ENCODE data around the gene ADCY9. TPM values are rescaled to one million over a fixed set of nuclear protein-coding genes. Genes with fewer than 3 reads are reported as not detected.

ADCY9 gene
- total and polyA plus RNA-seq, 2 experiments from 2014 or later: 2.2 to 18.3 TPM

GRCh38 chr16:4017807-4018206, 98.4 kb downstream of the ADCY9 start:
- ATAC-seq (no peak), DNase-seq (ENCODE audit: low spot score) (no peak)
- H3K9me3 Mint-ChIP-seq: no peaks in the 10 kb centered on the region
- no peaks in the 10 kb centered on the region for H3K79me2 ChIP-seq (replicated peaks; ENCODE audit: insufficient read depth)
- H3K4me1 ChIP-seq (ENCODE audit: insufficient read depth): peaks cover 26% of the 10 kb centered on the region
- H3K27me3 ChIP-seq (ENCODE audit: insufficient read depth): no peaks in the 10 kb centered on the region
- no peaks in the 10 kb centered on the region for H3F3A ChIP-seq (replicated peaks; ENCODE audit: low read depth)
- H3K4me3 Mint-ChIP-seq: no peak overlapping the region
- peaks cover 17% of the 10 kb centered on the region for H3K4me1 Mint-ChIP-seq
- no peak overlapping the region for H2AFZ ChIP-seq
- TF ChIP-seq ETS1 (IDR thresholded peaks at IDR 0.05) (no peak), ZNF114 (CRISPR knock-in tag; IDR thresholded peaks at IDR 0.05) (no peak), ZNF462 (CRISPR knock-in tag; IDR thresholded peaks at IDR 0.05) (no peak)
- peaks cover 10% of the 10 kb centered on the region for H3K27me3 Mint-ChIP-seq (ENCODE audit: insufficient read depth, low read depth, poor library complexity)
- no peaks in the 10 kb centered on the region for H4K20me1 ChIP-seq (replicated peaks; ENCODE audit: insufficient read depth)
- no peak overlapping the region for H3K27ac Mint-ChIP-seq
- H3K4me2 ChIP-seq: no peak overlapping the region
- H3K36me3 ChIP-seq (ENCODE audit: insufficient read depth): no peaks in the 10 kb centered on the region
- no peaks in the 10 kb centered on the region for H3K9me2 ChIP-seq (ENCODE audit: insufficient read depth)
- no peak overlapping the region for H3K27ac ChIP-seq (ENCODE audit: low read depth)
- H3K36me3 Mint-ChIP-seq (ENCODE audit: low read depth): no peaks in the 10 kb centered on the region
- H3K4me3 ChIP-seq: no peak overlapping the region

DNA sequence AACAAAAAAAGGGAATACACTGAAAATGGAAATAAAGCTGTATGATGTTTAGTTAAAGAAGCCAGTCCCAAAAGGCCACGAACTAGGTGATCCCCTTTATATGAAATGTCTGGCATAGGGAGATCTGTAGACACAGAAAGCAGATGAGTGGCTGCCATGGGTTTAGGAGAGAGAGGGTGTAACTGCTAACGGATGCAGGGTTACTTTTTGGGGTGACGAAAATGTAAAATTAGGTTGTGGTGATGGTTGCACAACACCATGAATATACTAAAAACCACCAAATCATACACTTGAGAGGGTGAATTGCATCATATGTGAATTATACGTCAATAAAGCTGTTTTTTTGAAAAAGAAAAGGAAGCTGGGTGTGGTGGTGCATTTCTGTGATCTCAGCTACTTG, 99.6 kb downstream of the ADCY9 start:
- Histone ChIP-seq H3F3A (replicated peaks; ENCODE audit: low read depth) (no peaks in the 10 kb centered on the region; the same call in 1 of the 2 replicates), H3K4me3 (no peak overlapping the region), H3K27me3 (ENCODE audit: insufficient read depth) (no peaks in the 10 kb centered on the region), H3K4me2 (no peak overlapping the region), H3K79me2 (replicated peaks; ENCODE audit: insufficient read depth) (no peaks in the 10 kb centered on the region), H4K20me1 (replicated peaks; ENCODE audit: insufficient read depth) (no peaks in the 10 kb centered on the region), H3K27ac (ENCODE audit: low read depth) (no peak overlapping the region), H2AFZ (no peak overlapping the region), H3K36me3 (ENCODE audit: insufficient read depth) (no peaks in the 10 kb centered on the region), H3K9me2 (ENCODE audit: insufficient read depth) (no peaks in the 10 kb centered on the region), H3K4me1 (ENCODE audit: insufficient read depth) (peaks cover 33% of the 10 kb centered on the region)
- no peak overlapping the region for H3K4me3 Mint-ChIP-seq
- H3K4me1 Mint-ChIP-seq: peaks cover 25% of the 10 kb centered on the region
- no peak overlapping the region for H3K27ac Mint-ChIP-seq
- TF ChIP-seq ZNF114 (CRISPR knock-in tag; IDR thresholded peaks at IDR 0.05) (no peak), EZH2phosphoT487 (IDR thresholded peaks at IDR 0.05; ENCODE audit: unreplicated experiment) (no peak), NANOG (IDR thresholded peaks at IDR 0.05; ENCODE audit: borderline replicate concordance) (no peak), ETS1 (IDR thresholded peaks at IDR 0.05) (no peak), POLR2AphosphoS5 (IDR thresholded peaks at IDR 0.05; ENCODE audit: low read depth) (no peak)
- no peaks in the 10 kb centered on the region for H3K9me3 Mint-ChIP-seq
- peaks cover 10% of the 10 kb centered on the region for H3K27me3 Mint-ChIP-seq (ENCODE audit: insufficient read depth, low read depth, poor library complexity)
- ATAC-seq (no peak), DNase-seq (ENCODE audit: low spot score) (no peak)
- H3K36me3 Mint-ChIP-seq (ENCODE audit: low read depth): no peaks in the 10 kb centered on the region

Data from GM23338 (cell line).